Testis (tissue), 3 donors: ENCODE results near the gene TAF11. TPM values are rescaled to one million over a fixed set of nuclear protein-coding genes. Genes with fewer than 3 reads are reported as not detected.

Experiments used
- DNase-seq: peaks from one replicate; pipeline ENCODE4 v3.0.0-alpha.2; 2019
- H3K27ac ChIP-seq, 2 donors: fragments of 200-600 bp; sonication (generic); one replicate each; pipeline ENCODE4 v1.5.1; 2019
- H3K27me3 ChIP-seq: fragments of 200-600 bp; sonication (generic); one replicate; pipeline ENCODE4 v1.5.1; 2019
- H3K36me3 ChIP-seq: fragments of 200-600 bp; sonication (generic); one replicate; pipeline ENCODE4 v1.5.1; 2017; ENCODE audit warnings: low read depth; ENCODE audit errors: missing control alignments
- H3K4me1 ChIP-seq: fragments of 200-600 bp; sonication (generic); one replicate; pipeline ENCODE4 v1.5.1; 2019
- H3K4me3 ChIP-seq, 2 donors: fragments of 200-600 bp; sonication (generic); one replicate each; pipeline ENCODE4 v1.5.1; 2017 to 2019
- H3K9me3 ChIP-seq: fragments of 200-600 bp; sonication (generic); one replicate; pipeline ENCODE4 v1.5.1; 2017
- POLR2A ChIP-seq: fragments of 450-650 bp; IDR thresholded peaks from one replicate; pipeline ENCODE4 v1.6.1; 2017; ENCODE audit warnings: antibody characterized with exemption, mild to moderate bottlenecking, moderate library complexity
- WGBS, 2 donors: methylation state at CpG; one replicate each; pipeline ENCODE4 v1.1.5; 2018; 5-methylcytosine and 5-hydroxymethylcytosine counted together
- intact Hi-C: fragments of 100-400 bp; cut with DNase I; formaldehyde crosslinking; loops from one replicate; pipeline ENCODE4 v1.15.1; 2023; ENCODE audit warnings: low total_unique reads
- polyA plus RNA-seq: library from polyadenylated mRNA; stranded (reverse); fragments of 350-450 nt; fragmentation: Illumina TruSeq; extraction: RNeasy Lipid Tissue Mini Kit (QIAGEN cat#74804); gene quantifications from one replicate; pipeline ENCODE4 v1.2.3, GENCODE V29; 2014; ENCODE audit warnings: low read depth, low replicate concordance; ENCODE audit not compliant: insufficient read depth
- total RNA-seq, 2 donors: library from RNA; depleted of rRNA; stranded (reverse); fragments of >200 nt; gene quantifications; one replicate each; pipeline ENCODE4 v1.2.3, GENCODE V29; 2016
- TF ChIP-seq, protein P1 (sequence below), 3 experiments: fragments of 450-650 bp in 2 of 3; fragments of 200-600 bp in 1 of 3; sonication (generic) in 1 of 3; IDR thresholded peaks; one replicate each; pipeline ENCODE4 v1.5.1; 2016 to 2019; ENCODE audit warnings: antibody characterized with exemption in 3 of 3, mild to moderate bottlenecking in 2 of 3, moderate library complexity in 1 of 3

TAF11 gene
- total and polyA plus RNA-seq, 3 donors from 2014 or later = 52.2 to 69.7 (median 65.9) TPM

DNA sequence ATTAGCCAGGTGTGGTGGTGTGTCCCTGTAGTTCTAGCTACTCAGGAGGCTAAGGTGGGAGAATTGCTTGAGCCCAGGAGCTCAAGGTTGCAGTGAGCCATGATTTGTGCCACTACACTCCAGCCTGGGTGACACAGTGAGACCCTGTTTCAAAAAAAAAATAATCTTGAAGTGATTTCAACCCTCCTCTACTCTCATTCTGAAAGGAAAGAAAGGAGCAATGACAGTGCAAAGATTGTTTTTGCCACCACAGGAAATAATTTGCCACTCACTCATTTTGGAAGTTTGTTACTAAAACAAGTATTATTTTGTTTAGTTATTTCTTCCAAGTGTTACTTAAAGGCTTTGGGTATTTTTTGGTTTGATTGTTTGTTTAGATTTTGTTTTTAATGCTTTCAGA lies 50.3 kb downstream of the TAF11 start:
- Histone ChIP-seq H3K4me3 (no peak overlapping the region), H3K4me1 (no peaks in the 10 kb centered on the region), H3K9me3 (no peaks in the 10 kb centered on the region), H3K27me3 (no peaks in the 10 kb centered on the region), H3K27ac (no peak overlapping the region), H3K36me3 (no peaks in the 10 kb centered on the region)
- DNase-seq = no peak
- TF ChIP-seq, protein P1, sequence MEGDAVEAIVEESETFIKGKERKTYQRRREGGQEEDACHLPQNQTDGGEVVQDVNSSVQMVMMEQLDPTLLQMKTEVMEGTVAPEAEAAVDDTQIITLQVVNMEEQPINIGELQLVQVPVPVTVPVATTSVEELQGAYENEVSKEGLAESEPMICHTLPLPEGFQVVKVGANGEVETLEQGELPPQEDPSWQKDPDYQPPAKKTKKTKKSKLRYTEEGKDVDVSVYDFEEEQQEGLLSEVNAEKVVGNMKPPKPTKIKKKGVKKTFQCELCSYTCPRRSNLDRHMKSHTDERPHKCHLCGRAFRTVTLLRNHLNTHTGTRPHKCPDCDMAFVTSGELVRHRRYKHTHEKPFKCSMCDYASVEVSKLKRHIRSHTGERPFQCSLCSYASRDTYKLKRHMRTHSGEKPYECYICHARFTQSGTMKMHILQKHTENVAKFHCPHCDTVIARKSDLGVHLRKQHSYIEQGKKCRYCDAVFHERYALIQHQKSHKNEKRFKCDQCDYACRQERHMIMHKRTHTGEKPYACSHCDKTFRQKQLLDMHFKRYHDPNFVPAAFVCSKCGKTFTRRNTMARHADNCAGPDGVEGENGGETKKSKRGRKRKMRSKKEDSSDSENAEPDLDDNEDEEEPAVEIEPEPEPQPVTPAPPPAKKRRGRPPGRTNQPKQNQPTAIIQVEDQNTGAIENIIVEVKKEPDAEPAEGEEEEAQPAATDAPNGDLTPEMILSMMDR (IDR thresholded peaks at IDR 0.05) = no peak
- no peak for TF ChIP-seq POLR2A
- intact Hi-C loops = no loop called here

DNA sequence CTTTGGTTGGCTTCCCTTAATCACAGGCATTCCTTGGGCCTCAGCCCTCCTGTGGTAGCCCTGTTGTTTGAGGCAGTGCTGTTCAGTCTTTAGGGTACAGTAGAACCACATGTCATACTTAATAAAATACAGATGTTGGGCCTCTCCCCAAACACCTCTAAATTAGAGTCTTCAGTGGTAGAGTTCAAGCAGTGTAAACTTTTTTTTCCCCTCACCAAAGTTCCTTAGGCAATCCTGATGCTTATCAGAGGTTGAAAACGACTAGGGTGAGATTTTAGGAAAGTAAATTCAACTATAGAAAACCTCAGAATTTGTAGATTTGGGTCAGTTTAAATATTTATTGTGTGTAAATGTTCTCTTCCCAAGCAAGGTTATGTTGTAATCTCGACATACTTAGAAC lies 51.4 kb downstream of the TAF11 start:
- TF ChIP-seq, protein P1 (IDR thresholded peaks at IDR 0.05) = no peak
- no peak for TF ChIP-seq POLR2A
- Histone ChIP-seq H3K27ac (no peak overlapping the region), H3K4me1 (no peaks in the 10 kb centered on the region), H3K9me3 (no peaks in the 10 kb centered on the region), H3K27me3 (no peaks in the 10 kb centered on the region), H3K36me3 (no peaks in the 10 kb centered on the region), H3K4me3 (no peak overlapping the region)
- no peak for DNase-seq
- intact Hi-C loops = no loop called here
- WGBS, 2 donors = 74 to 84% methylated on average over 2 of the region's 2 CpGs

DNA sequence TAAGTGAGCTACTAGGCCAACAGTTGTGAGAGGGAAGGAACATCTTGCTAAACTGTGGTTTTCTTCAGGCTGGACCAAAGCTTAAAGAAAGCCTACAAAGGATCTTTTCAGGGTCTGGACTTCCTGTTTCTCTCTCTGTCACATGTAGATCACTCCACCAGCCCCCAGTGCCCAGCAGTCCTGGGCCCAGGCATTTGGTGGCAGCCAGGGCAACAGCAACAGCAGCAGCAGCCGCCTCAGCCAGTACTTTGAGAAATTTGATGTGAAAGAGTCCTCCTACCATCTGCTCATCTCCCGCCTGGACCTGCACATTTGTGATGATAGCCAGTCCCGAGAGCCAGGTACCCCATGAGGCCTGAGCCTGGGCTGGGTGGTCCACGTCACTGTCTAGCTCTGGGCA lies 51.8 kb downstream of the TAF11 start:
- no peaks in the 10 kb centered on the region for H3K36me3 ChIP-seq
- no peak for DNase-seq
- TF ChIP-seq, protein P1 (IDR thresholded peaks at IDR 0.05) = no peak
- no peak for TF ChIP-seq POLR2A
- H3K27ac ChIP-seq = no peak overlapping the region
- no peaks in the 10 kb centered on the region for H3K4me1 ChIP-seq
- no peak overlapping the region for H3K4me3 ChIP-seq
- no peaks in the 10 kb centered on the region for H3K9me3 ChIP-seq
- no peaks in the 10 kb centered on the region for H3K27me3 ChIP-seq
- intact Hi-C loops = no loop called here
- 95 to 100% methylated on average over 2 to 4 of the region's 4 CpGs for WGBS, 2 donors

DNA sequence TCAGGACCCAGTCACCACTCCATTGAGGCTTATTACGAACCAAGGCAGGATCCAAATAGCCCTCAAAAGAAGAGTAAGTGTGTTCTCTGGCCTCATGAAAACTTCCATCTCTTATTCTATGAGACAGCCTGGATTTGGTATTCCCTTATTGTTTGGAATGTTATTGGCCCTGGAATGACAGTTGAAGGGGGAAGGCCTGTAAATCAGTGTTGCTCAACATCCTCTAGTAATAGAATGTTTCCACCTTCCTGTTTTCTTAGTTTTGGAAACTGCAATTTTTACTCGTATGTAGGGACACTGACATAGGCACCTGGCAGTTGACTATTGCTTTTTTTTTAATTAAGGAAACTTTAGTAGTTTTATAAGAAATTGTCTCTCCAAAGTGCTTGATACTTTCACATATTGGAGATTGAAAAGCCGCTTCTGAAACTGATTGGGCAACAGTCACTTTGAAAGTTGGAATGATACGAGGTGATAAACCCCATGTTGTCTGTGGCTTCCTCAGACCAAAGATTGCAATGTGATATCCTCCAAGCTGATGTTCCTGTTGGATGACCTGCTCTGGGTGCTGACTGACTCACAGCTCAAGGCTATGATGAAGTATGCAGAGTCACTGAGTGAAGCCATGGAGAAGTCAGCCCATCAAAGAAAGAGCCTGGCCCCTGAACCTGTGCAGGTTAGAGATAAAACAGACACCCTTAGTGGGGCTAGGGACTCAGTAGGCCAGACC lies 52.9 kb downstream of the TAF11 start:
- Histone ChIP-seq H3K27me3 (no peaks in the 10 kb centered on the region), H3K9me3 (no peaks in the 10 kb centered on the region), H3K4me1 (no peaks in the 10 kb centered on the region), H3K36me3 (no peaks in the 10 kb centered on the region), H3K4me3 (no peak overlapping the region), H3K27ac (no peak overlapping the region)
- TF ChIP-seq POLR2A = no peak
- TF ChIP-seq, protein P1 (IDR thresholded peaks at IDR 0.05) = no peak
- no peak for DNase-seq
- intact Hi-C loops = no loop called here
- WGBS, 2 donors = 91 to 94% methylated on average over 4 of the region's 4 CpGs

DNA sequence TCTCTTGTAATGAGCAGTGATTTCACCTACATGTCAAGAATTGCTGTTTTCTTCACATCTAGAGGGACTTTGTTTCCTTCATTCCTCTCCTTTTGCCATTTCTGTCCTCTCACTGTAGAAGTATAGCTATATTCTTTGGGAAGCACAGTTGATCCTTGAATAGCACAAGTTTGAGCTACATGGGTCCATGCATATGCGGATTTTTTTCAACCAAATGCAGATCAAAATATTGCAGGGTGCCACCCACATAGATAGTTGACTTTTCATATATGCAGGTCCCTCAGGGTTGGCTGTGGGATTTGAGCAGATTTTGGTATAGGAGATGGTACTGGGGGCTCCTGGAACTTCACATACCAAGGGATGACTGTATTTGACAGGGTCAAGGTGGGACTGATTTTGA lies 54.9 kb downstream of the TAF11 start:
- 97 to 100% methylated on average over 1 of the region's 1 CpG for WGBS, 2 donors
- H3K27ac ChIP-seq = no peak overlapping the region
- H3K27me3 ChIP-seq = no peaks in the 10 kb centered on the region
- no peak overlapping the region for H3K4me3 ChIP-seq
- TF ChIP-seq, protein P1 (IDR thresholded peaks at IDR 0.05) = no peak
- no peak for TF ChIP-seq POLR2A
- no peaks in the 10 kb centered on the region for H3K9me3 ChIP-seq
- H3K36me3 ChIP-seq = no peaks in the 10 kb centered on the region
- intact Hi-C loops = no loop called here
- H3K4me1 ChIP-seq = no peaks in the 10 kb centered on the region
- DNase-seq = no peak
